Body of pancreas (tissue), 4 donors: Measurements from ENCODE around the gene PPT2. TPM values are rescaled to one million over a fixed set of nuclear protein-coding genes. Genes with fewer than 3 reads are reported as not detected.

Experiments
- ATAC-seq: fragments of 150-250 bp; one replicate; pipeline ENCODE4 v1.9.1; 2016
- DNase-seq, 4 donors: peaks; one replicate each; pipeline ENCODE4 v3.0.0-alpha.2; 2019
- H3K27ac ChIP-seq, 4 donors: fragments of 200-600 bp; sonication (generic); 1 replicate in 3 of 4; 2 replicates in 1 of 4; pipeline versions ENCODE4 v1.5.1 to v1.6.1; 2016 to 2019; ENCODE audit warnings: mild to moderate bottlenecking in 1 of 4, mixed read lengths in 1 of 4, moderate library complexity in 1 of 4
- H3K27me3 ChIP-seq, 2 donors: fragments of 200-600 bp; sonication (generic); one replicate each; pipeline ENCODE4 v1.6.0; 2016; ENCODE audit warnings: mild to moderate bottlenecking in 1 of 2
- H3K36me3 ChIP-seq, 2 donors: fragments of 200-600 bp; sonication (generic); replicated peaks in 1 of 2; 2 replicates each; pipeline ENCODE4 v1.5.1; 2016; ENCODE audit warnings: low read depth in 2 of 2; ENCODE audit not compliant: insufficient read depth in 1 of 2
- H3K4me1 ChIP-seq: fragments of 200-600 bp; sonication (generic); one replicate; pipeline ENCODE4 v1.6.0; 2016
- H3K4me3 ChIP-seq, 2 donors: fragments of 200-600 bp; sonication (generic); 1 replicate in 1 of 2; 2 replicates in 1 of 2; pipeline ENCODE4 v1.5.1; 2016 to 2019
- H3K9me3 ChIP-seq, 3 donors: fragments of 200-600 bp; sonication (generic); 1 replicate in 2 of 3; 2 replicates in 1 of 3; pipeline ENCODE4 v1.5.1; 2016
- CTCF ChIP-seq, 7 experiments: fragments of 450-650 bp in 4 of 7; fragments of 200-600 bp in 3 of 7; sonication (generic) in 3 of 7; IDR thresholded peaks; one replicate each; pipeline ENCODE4 v1.5.1; 2016 to 2019; ENCODE audit warnings: antibody characterized with exemption in 7 of 7
- POLR2A ChIP-seq, 3 donors: fragments of 450-650 bp; IDR thresholded peaks; one replicate each; pipeline ENCODE4 v1.6.1; 2016; ENCODE audit warnings: antibody characterized with exemption in 3 of 3, mild to moderate bottlenecking in 2 of 3
- WGBS, 2 donors: methylation state at CpG; one replicate each; pipeline ENCODE4 v1.1.5; 2017; 5-methylcytosine and 5-hydroxymethylcytosine counted together
- intact Hi-C: fragments of 100-400 bp; cut with DNase I; formaldehyde crosslinking; loops from one replicate; pipeline ENCODE4 v1.15.1; 2023
- total RNA-seq, 2 donors: library from RNA; depleted of rRNA; stranded (reverse); fragments of >200 nt; gene quantifications; one replicate each; pipeline ENCODE4 v1.1.0, GENCODE V29; 2016

The PPT2 gene
- 1 to 10 TPM; 3.6 to 9.9 TPM for total RNA-seq

GRCh38 chr6:32153564-32154513, at the start of gene PPT2:
Gene PPT2 (plus strand): TSS chr6:32154141. CDS start chr6:32154595, 454 bp downstream.
- Histone ChIP-seq H3K27me3 (peaks cover 0 to under 1% of the 10 kb centered on the region in 2 donors), H3K4me1 (peaks cover 29% of the 10 kb centered on the region), H3K27ac (peak within 1 kb of the TSS; percentile 35 to 90 (median 77)), H3K4me3 (peak within 1 kb of the TSS; percentile 72), H3K36me3 (no peaks in the 10 kb centered on the region), H3K9me3 (no peaks in the 10 kb centered on the region)
- WGBS, 2 donors: 2 to 3% methylated on average over 18 to 52 of the region's 52 CpGs
- DNase-seq: peak; percentile 77 to 90 (median 82)
- ATAC-seq: peak; percentile 81
- TF ChIP-seq POLR2A (IDR thresholded peaks at IDR 0.05): peak in 1 of 3 donors; percentile 16
- TF ChIP-seq CTCF (IDR thresholded peaks at IDR 0.05): peak in 4 of 7 experiments; percentile 7 to 32 (median 28)
- intact Hi-C loops: no loop called here

GRCh38 chr6:32105433-32105832, 48.5 kb upstream of the PPT2 start:
- WGBS, 2 donors: 57 to 66% methylated on average over 4 of the region's 4 CpGs
- Histone ChIP-seq H3K4me3 (no peak overlapping the region), H3K27ac (no peak overlapping the region), H3K4me1 (peaks cover 22% of the 10 kb centered on the region), H3K9me3 (no peaks in the 10 kb centered on the region), H3K36me3 (no peaks in the 10 kb centered on the region), H3K27me3 (no peaks in the 10 kb centered on the region)
- DNase-seq (no peak), ATAC-seq (no peak)
- intact Hi-C loops: no loop called here
- TF ChIP-seq CTCF (IDR thresholded peaks at IDR 0.05): no peak
- TF ChIP-seq POLR2A (IDR thresholded peaks at IDR 0.05): no peak

GRCh38 chr6:32107406-32107805, 46.5 kb upstream of the PPT2 start:
- H3K4me3 ChIP-seq: no peak overlapping the region
- H3K27ac ChIP-seq: peak overlapping the region in 2 of 4 donors; percentile 20 to 59
- 44 to 58% methylated on average over 1 of the region's 1 CpG for WGBS, 2 donors
- TF ChIP-seq POLR2A (IDR thresholded peaks at IDR 0.05): no peak
- TF ChIP-seq CTCF (IDR thresholded peaks at IDR 0.05): no peak
- no peaks in the 10 kb centered on the region for H3K36me3 ChIP-seq
- peaks cover 26% of the 10 kb centered on the region for H3K4me1 ChIP-seq
- ATAC-seq (no peak), DNase-seq (no peak)
- H3K27me3 ChIP-seq: no peaks in the 10 kb centered on the region
- no peaks in the 10 kb centered on the region for H3K9me3 ChIP-seq
- intact Hi-C loops: no loop called here

- peaks cover 26% of the 10 kb centered on the region for H3K4me1 ChIP-seq
- no peaks in the 10 kb centered on the region for H3K9me3 ChIP-seq
- WGBS, 2 donors: 6% methylated on average over 15 of the region's 15 CpGs
- peak; percentile 57 for ATAC-seq
- no peaks in the 10 kb centered on the region for H3K27me3 ChIP-seq
- no peaks in the 10 kb centered on the region for H3K36me3 ChIP-seq
- H3K27ac ChIP-seq: peak overlapping the region; percentile 6 to 59 (median 27)
- TF ChIP-seq CTCF (IDR thresholded peaks at IDR 0.05): no peak
- TF ChIP-seq POLR2A (IDR thresholded peaks at IDR 0.05): peak in 2 of 3 donors; percentile 8 to 14
- intact Hi-C loops: no loop called here
- H3K4me3 ChIP-seq: no peak overlapping the region
- DNase-seq: peak; percentile 29 to 56 (median 45)
These were observed 45.8 kb upstream of the PPT2 start for GRCh38 chr6:32108094-32108627.
